Daoy (cell line): Measurements from ENCODE around the gene SLC25A23. TPM values are rescaled to one million over a fixed set of nuclear protein-coding genes. Genes with fewer than 3 reads are reported as not detected.
"Not testable (repeated sequence)": the region's sequence is repeated elsewhere in the genome, so short reads cannot be mapped to it uniquely, and the experiment has no call there.

Experiments used
- DNase-seq: peaks from one replicate; pipeline ENCODE4 v3.0.0-alpha.2; 2015; ENCODE audit warnings: low read depth
- total RNA-seq: library from RNA; depleted of rRNA; stranded (reverse); fragments of >200 nt; shearing (Covaris generic); gene quantifications from 2 replicates; pipeline ENCODE4 v1.2.3, GENCODE V29; 2014; rRNA removed

Gene SLC25A23
- total RNA-seq, 1 experiment from 2014 or later = 18.1 TPM

DNA sequence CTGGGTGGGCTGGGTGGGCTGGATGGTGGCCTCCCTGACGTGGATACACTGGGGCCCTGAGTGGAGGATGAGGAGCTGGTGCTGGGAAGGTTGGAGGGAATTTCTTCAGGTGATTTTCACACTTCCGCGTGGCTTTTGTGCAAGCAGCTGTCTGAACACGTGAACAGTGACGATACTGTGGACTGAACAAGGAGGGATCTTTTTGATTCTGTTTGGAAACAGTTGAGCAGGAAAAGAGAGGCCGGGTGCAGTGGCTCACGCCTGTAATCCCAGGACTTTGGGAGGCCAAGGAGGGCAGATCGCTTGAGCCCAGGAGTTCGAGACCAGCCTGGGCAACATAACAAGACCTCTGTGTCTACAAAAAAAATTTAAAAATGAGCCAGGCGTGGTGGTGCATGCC lies 57.5 kb downstream of the SLC25A23 start:
- DNase-seq = no peak

DNA sequence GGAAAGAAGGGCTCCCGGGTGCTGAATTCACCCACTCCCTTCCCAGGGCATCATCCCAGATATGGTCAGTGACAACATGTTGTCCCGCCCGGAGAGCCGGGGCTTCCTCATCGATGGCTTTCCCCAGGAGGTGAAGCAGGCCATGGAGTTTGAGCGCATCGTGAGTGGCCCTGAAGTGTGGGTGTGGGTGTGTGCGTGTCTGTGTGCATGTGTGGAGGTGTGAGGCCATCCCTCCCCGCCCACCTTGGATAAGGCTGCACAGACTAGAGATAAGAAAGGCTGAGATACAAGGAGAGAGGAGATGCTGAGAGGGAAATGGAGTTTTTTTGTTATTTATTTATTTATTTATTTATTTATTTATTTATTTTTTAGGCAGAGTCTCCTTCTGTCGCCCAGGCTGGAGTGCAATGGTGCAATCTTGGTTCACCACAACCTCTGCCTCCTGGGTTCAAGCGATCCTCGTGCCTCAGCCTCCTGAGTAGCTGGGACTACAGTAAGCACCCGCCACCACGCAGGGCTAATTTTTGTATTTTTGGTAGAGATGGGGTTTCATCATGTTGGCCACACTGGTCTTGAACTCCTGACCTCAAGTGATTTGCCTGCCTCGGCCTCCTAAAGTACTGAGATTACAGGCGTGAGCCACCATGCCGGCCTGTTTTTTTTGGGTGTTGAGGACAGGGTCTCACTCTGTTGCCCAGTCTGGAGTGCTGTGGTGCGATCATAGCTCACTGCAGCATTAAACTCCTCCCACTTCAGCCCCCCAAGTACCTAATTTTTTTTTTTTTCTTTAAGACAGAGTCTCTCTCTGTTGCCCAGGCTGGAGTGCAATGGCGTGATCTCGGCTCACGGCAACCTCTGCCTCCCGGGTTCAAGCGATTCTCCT lies 59.3 kb downstream of the SLC25A23 start:
- DNase-seq = not testable (repeated sequence)

DNA sequence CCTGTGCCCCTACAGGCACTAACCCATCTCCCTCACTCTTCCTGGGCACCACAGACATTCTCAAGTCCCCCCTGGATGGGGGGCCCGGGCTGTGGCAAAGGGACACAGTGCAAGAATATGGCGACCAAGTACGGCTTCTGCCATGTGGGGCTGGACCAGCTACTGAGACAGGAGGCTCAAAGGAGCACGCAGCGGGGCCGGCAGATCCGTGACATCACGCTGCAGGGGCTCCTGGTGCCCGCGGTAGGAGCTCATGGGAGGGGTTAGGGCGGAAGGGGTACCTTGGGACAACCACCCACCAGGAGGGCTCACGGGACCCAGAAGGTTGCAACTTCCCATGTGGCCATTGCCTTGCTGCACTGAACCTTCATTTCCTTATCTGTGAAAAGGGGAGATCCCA lies 63.3 kb downstream of the SLC25A23 start:
- no peak for DNase-seq

DNA sequence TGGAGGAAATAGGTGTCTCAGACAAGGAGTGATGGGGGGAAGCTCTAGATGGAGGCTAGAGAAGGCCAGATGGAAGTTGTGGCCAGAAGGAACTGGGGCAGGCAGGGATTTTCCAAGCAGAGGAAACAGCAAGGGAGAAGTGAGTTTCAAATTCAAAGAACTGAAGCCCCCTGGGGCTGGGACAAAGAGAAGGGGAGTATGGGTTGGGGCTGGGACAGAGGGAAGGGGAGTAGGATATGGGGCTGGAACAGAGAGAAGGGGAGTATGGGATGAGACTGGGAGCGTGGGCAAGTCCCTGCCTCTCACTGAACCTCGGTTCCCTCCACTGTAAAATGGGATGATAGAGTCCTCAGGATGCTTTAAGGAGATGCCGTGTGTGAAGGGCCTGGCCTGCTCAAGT lies 64.8 kb downstream of the SLC25A23 start:
- no peak for DNase-seq

DNA sequence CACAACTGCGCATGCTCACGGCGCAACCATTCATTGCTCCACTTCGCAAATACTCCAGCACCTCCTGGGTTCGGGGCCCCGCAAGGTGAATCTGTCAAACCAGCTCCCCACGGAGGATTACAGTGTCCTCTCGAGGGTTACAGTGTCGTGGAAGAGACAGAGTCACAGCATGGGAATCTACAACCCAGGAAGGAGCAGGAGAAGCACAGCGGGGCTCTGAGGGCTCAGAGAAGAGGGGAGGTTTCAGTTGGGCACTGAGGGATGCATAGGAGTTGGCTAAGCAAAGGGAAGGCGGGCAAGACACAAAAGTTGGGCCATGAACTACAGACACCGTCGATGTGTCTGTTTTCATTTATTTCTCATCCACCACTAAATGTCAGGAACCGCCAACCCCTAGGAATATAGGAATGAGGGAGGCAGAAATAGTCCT lies 65.6 kb downstream of the SLC25A23 start:
- no peak for DNase-seq

DNA sequence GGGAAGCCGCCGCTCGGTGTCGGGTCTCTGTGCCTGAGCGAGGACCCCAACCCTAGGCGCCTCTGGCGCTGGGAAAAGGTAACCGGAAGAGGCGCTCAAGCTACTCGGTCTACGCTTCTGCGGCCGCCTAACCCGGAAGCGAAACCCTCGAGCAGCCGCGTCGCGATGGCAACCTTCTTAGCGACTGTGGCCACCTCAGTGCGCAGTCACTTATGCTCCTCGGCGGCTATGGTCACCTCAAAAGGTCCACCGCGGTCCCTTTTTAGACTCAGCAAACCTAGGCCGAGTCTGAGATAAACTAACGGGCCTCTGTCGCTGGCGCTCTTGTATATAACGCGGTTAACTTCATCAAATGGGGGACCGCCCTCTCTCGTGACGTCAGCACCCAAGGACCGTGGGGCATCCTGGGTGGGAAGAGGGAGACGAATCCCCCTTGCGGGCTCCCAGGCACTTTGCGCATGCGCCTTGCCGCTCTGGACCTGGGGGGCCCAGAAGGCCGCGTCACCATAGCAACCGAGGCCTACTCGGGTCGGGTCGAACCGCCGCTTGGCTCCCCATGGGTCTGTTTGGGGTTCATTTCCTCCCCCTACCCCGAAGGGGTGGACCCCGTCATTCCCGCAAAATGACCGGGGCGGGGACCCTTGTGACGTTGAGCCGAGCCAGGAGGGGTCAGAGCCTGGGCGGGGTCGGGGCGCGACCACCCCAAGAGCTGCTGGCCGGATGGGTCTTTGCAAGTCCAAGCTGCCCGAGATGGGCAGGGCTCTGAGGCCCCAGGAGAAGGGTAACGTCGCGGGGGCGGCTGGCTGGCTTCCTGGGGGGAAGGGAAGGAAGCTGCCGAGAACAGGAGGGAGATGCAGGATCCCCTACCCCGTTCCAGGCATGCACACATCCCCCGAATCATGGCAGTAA lies 66.3 kb downstream of the SLC25A23 start, which contains the start of gene GTF2F1:
GTF2F1 (minus strand) TSS at position 91 of the 909 bp plus-strand sequence. CDS start 169 bp downstream, outside the sequence.
- DNase-seq = peak; percentile 97

DNA sequence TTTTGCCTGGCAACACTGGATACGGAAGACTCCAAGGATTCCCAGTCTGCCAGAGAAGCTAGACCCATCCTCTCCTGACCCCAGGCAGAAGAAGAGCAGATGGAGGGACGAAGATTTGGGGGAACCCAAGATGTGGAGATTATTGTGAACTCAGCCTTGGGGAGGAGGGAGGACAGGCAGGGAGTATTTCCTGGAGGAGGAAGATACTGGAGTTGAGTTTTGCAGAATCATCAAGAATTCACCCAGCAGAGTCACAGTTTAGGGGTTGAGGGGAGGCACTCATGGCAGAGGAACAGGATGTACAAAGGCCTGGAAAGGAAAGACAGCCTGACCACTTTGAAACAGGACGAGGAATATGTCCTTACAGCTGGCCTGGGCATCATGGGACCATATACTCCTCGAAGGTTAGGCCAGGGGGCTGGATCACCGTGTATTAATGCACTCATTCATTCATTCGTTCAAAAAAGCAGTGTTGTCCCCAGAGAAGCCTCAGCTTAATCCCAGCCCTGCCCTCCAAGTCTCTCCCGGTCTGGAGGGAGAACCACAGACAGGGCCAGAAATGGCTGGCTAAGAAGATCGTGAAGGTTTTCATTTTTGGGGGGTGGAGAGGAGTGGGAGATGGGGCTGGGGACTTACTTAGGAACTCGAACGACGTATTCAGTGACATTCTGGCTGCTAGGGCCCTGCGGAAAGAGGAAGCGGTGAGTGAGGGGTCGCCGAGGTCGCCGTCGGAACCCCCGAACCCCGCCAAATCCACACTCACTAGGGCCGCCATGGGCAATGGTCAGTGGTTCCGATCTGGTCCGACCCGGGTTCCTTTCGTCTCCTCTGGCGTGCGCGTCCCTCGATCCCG lies 67.1 kb downstream of the SLC25A23 start:
- DNase-seq = no peak

Other genes starting within 250 kb of the SLC25A23 start
- 8.0 and 15.4 TPM in 2 replicates for gene MLLT1, start 179.8 kb downstream of the SLC25A23 start, total RNA-seq
- gene ACER1, start 126.2 kb downstream of the SLC25A23 start, total RNA-seq = not detected in 2 replicates
- gene CLPP, start 98.3 kb downstream of the SLC25A23 start, total RNA-seq = 108 and 135 TPM in 2 replicates
- 35.7 and 36.1 TPM in 2 replicates for gene ALKBH7, start 87.0 kb downstream of the SLC25A23 start, total RNA-seq
- gene PSPN, start 83.9 kb downstream of the SLC25A23 start, total RNA-seq = 1.1 and 1.6 TPM in 2 replicates
- 57.5 and 82.3 TPM in 2 replicates for gene GTF2F1, start 66.6 kb downstream of the SLC25A23 start, total RNA-seq
- 76.0 and 84.9 TPM in 2 replicates for gene KHSRP, start 35.0 kb downstream of the SLC25A23 start, total RNA-seq
- not detected in 2 replicates for gene SLC25A41, start 26.0 kb downstream of the SLC25A23 start, total RNA-seq
- gene CRB3, start 4.5 kb upstream of the SLC25A23 start, total RNA-seq = not detected in 2 replicates
- not detected in 2 replicates for gene DENND1C, start 22.0 kb upstream of the SLC25A23 start, total RNA-seq
- gene TUBB4A, start 42.5 kb upstream of the SLC25A23 start, total RNA-seq = 0.17 and 0.65 TPM in 2 replicates
- gene TNFSF9, start 71.2 kb upstream of the SLC25A23 start, total RNA-seq = 12.0 and 13.8 TPM in 2 replicates
- gene CD70, start 131.4 kb upstream of the SLC25A23 start, total RNA-seq = 62.8 and 65.4 TPM in 2 replicates
- 0.33 TPM in 1 of 2 replicates, not detected in the other for gene TNFSF14, start 210.4 kb upstream of the SLC25A23 start, total RNA-seq